ACHN (cell line): ENCODE measurements around the gene TSACC.

Experiments
- DNase-seq: peaks from one replicate; pipeline ENCODE4 v3.0.0-alpha.2; 2015
- in situ Hi-C: cut with HindIII; loops from 2 replicates; pipeline ENCODE4 v1.10.0; 2017; ENCODE audit warnings: low sequenced_read_pairs, low pct_ligation_motif_present, low pct_unique_long_range_greater_than_20kb

Gene TSACC

GRCh38 chr1:156386949-156387869 lies 48.9 kb downstream of the TSACC start:
- no peak for DNase-seq
- in situ Hi-C loops, result no loop called here

DNA sequence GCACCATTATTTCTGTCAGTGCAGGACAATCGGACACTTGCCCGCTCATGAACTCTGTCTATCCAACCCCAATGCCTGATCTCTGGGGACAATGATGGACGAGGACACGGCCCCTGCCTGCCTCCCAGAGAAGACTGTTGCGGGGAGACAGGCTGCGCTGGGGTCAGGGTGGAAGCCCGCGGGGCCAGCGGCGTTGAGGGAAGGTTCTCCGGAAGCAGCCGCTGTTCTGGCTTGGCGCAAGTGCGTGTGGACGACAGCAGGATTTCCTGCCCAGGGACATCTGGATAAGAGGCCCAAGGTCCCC lies 49.5 kb downstream of the TSACC start:
- in situ Hi-C loops, result no loop called here
- DNase-seq, result no peak

GRCh38 chr1:156388174-156389137 lies 50.1 kb downstream of the TSACC start:
- in situ Hi-C loops, result no loop called here
- DNase-seq, result no peak

DNA sequence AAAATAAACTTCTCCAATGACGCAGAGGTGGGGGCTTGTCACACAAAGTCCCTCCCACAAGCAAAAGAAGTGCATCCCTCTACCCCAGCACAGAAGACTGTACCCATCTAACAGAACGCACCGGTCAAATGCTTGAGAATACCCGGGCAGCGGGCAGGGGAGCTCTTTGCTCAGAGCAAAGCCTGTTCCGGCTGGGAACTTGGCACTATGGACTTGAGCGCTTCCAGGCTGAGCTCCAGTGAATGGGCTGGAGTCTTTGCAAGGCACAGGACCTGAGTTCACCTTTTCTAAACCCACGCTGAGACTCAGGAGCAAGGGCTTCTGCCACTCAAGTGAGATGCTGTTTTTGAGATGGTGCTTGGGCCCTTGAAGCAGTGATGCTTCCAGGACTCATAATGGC lies 51.0 kb downstream of the TSACC start:
- in situ Hi-C loops, result no loop called here
- no peak for DNase-seq

GRCh38 chr1:156390469-156391365 lies 52.4 kb downstream of the TSACC start:
- DNase-seq, result no peak
- in situ Hi-C loops, result no loop called here

DNA sequence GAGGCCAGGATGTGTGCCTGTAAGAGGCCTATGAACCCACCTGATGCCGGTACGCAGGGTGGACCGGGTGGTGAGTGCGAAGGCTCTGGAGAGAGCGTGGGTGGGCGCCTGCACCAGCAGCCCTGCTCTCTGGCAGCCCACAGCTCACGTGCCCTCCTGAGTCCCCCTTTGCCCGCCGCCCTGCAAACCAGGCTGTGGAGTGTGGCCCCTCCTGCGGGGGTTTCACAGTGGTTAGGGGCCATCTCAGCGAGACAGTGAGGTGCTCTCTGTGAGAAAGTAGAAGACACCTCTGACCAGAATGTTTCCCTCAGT lies 53.0 kb downstream of the TSACC start:
- in situ Hi-C loops, result no loop called here

GRCh38 chr1:156391701-156392100 lies 53.4 kb downstream of the TSACC start:
- DNase-seq, result no peak
- in situ Hi-C loops, result no loop called here

More for the DNA sequence above, 53.0 kb downstream of the TSACC start:
- DNase-seq, result no peak

DNA sequence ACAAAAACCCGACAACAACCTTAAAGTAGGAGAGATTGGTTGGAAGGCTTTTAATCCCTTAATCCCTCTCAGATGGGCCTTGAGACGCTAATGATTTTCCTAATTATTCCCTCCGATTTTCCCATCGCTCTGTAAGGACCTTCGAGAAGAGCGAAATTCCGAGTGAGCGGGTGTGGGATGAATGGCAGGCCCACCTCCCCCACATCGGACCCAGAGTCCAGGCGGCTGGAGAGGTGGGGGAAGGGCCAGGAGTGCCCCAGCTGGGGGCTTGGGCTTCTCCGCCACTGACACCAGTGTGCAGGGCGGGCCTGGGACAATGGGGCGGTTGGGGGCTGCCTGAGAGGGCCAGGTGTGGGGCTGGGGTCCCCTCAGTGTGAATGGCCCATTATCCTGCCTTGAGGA lies 54.1 kb downstream of the TSACC start:
- DNase-seq, result no peak
- in situ Hi-C loops, result no loop called here

DNA sequence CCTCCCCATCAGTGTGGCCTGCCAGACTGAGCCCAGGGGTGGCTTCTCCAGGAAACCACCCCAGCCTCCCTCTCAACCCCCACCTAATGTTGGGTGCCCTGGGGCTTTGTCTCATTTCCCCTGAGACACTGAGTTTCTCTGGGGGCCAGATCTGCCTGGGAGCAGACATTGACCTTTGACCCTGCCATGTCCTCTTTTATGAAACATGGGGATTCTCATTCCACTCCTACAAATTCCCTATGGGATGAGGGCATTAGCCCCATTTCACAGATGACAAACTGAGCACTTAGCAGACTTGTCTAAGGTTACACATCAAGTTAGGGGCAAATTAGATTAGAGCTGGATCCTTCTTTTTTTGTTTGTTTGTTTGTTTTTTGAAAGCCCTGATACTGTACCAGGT lies 54.8 kb downstream of the TSACC start:
- DNase-seq, result no peak
- in situ Hi-C loops, result no loop called here

DNA sequence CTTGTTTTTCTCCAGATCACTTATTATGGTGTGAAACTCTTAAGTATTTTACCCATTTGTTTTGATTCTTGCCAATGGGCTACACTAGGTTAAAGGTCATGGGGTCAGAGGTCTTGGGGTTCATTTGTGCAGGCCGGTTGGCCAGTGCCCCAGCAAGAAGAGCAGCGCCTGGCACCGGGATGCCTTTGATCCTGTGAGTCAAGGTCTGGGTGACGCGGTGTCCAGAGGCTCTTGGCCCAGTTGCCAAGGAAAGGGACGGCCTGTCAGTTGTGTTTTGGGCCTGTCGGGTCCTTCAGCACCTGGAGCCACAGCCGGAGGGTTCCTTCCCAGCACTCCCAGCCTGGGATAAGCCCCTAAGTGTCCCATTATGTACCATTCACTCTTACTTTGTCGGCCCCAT lies 55.8 kb downstream of the TSACC start:
- DNase-seq, result no peak
- in situ Hi-C loops, result no loop called here

- in situ Hi-C loops, result no loop called here
- no peak for DNase-seq
These were observed 56.6 kb downstream of the TSACC start for GRCh38 chr1:156394835-156395461.
